HEK293T (cell line): Measurements from ENCODE around the gene SPDYE3.
"Not testable (repeated sequence)": the region's sequence is repeated elsewhere in the genome, so short reads cannot be mapped to it uniquely, and the experiment has no call there.

Experiments used
- BHLHE40 ChIP-seq: fragments of 450-650 bp; IDR thresholded peaks from 2 replicates; pipeline ENCODE4 v1.6.1; 2016; ENCODE audit warnings: mild to moderate bottlenecking, moderate library complexity, borderline replicate concordance
- FOXA1 ChIP-seq: fragments of 450-650 bp; IDR thresholded peaks from 2 replicates; pipeline ENCODE4 v1.6.1; 2016; ENCODE audit warnings: mild to moderate bottlenecking
- FOXM1 ChIP-seq: fragments of 450-650 bp; IDR thresholded peaks from 2 replicates; pipeline ENCODE4 v1.6.1; 2017; ENCODE audit warnings: mild to moderate bottlenecking, borderline replicate concordance
- LEF1 ChIP-seq: fragments of 450-650 bp; IDR thresholded peaks from 2 replicates; pipeline ENCODE4 v1.6.1; 2017; ENCODE audit warnings: mild to moderate bottlenecking, borderline replicate concordance
- SP1 ChIP-seq: fragments of 450-650 bp; IDR thresholded peaks from 2 replicates; pipeline ENCODE4 v1.6.1; 2017
- ZNF384 ChIP-seq: fragments of 450-650 bp; IDR thresholded peaks from 2 replicates; pipeline ENCODE4 v1.6.1; 2016
- TF ChIP-seq, protein P1 (sequence below): fragments of 450-650 bp; IDR thresholded peaks from 2 replicates; pipeline ENCODE4 v1.6.1; 2016

- not testable (repeated sequence) for TF ChIP-seq FOXA1, BHLHE40, FOXM1, ZNF384, LEF1, SP1
- TF ChIP-seq, protein P1, sequence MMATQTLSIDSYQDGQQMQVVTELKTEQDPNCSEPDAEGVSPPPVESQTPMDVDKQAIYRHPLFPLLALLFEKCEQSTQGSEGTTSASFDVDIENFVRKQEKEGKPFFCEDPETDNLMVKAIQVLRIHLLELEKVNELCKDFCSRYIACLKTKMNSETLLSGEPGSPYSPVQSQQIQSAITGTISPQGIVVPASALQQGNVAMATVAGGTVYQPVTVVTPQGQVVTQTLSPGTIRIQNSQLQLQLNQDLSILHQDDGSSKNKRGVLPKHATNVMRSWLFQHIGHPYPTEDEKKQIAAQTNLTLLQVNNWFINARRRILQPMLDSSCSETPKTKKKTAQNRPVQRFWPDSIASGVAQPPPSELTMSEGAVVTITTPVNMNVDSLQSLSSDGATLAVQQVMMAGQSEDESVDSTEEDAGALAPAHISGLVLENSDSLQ: not testable (repeated sequence)
These were observed 10.8 kb downstream of the SPDYE3 start for GRCh38 chr7:100318329-100318728.
